Hepatocyte (in vitro differentiated cells): ENCODE results near the gene APBB1IP. TPM values are rescaled to one million over a fixed set of nuclear protein-coding genes. Genes with fewer than 3 reads are reported as not detected.

Source experiments
- DNase-seq: peaks from one replicate; pipeline ENCODE4 v3.0.0-alpha.2; 2016; ENCODE audit warnings: low spot score
- H2AFZ ChIP-seq: fragments of 200-600 bp; sonication (generic); 2 replicates; pipeline ENCODE4 v1.6.0; 2016; ENCODE audit warnings: antibody characterized with exemption, mild to moderate bottlenecking
- H3K27ac ChIP-seq: fragments of 200-600 bp; sonication (generic); 2 replicates; pipeline ENCODE4 v1.5.1; 2016; ENCODE audit warnings: mild to moderate bottlenecking
- H3K27me3 ChIP-seq: fragments of 200-600 bp; sonication (generic); 2 replicates; pipeline ENCODE4 v1.6.1; 2016
- H3K36me3 ChIP-seq: fragments of 200-600 bp; sonication (generic); replicated peaks from 2 replicates; pipeline ENCODE4 v1.5.1; 2016; ENCODE audit warnings: low read depth; ENCODE audit not compliant: insufficient read depth
- H3K4me1 ChIP-seq: fragments of 200-600 bp; sonication (generic); 2 replicates; pipeline ENCODE4 v1.5.1; 2016; ENCODE audit warnings: mild to moderate bottlenecking, moderate library complexity; ENCODE audit not compliant: insufficient read depth
- H3K4me2 ChIP-seq: fragments of 200-600 bp; sonication (generic); 2 replicates; pipeline ENCODE4 v1.6.0; 2016
- H3K4me3 ChIP-seq: fragments of 200-600 bp; sonication (generic); 2 replicates; pipeline ENCODE4 v1.5.1; 2016; ENCODE audit warnings: mild to moderate bottlenecking
- H3K79me2 ChIP-seq: fragments of 200-600 bp; sonication (generic); 2 replicates; pipeline ENCODE4 v1.6.0; 2017; ENCODE audit warnings: mild to moderate bottlenecking
- H3K9me2 ChIP-seq: fragments of 200-600 bp; sonication (generic); replicated peaks from 2 replicates; pipeline ENCODE4 v1.6.0; 2017; ENCODE audit warnings: mild to moderate bottlenecking; ENCODE audit not compliant: insufficient read depth
- H3K9me3 ChIP-seq: fragments of 200-600 bp; sonication (generic); 2 replicates; pipeline ENCODE4 v1.5.1; 2016; ENCODE audit warnings: low read depth, mild to moderate bottlenecking
- H4K20me1 ChIP-seq: fragments of 200-600 bp; sonication (generic); 2 replicates; pipeline ENCODE4 v1.6.0; 2016; ENCODE audit warnings: mild to moderate bottlenecking; ENCODE audit not compliant: insufficient read depth, poor library complexity, severe bottlenecking
- EZH2 ChIP-seq: fragments of 200-600 bp; sonication (generic); IDR thresholded peaks from 2 replicates; pipeline ENCODE4 v1.6.1; 2016; ENCODE audit warnings: antibody characterized with exemption, mild to moderate bottlenecking, borderline replicate concordance
- EZH2phosphoT487 ChIP-seq: fragments of 200-600 bp; sonication (generic); IDR thresholded peaks from one replicate; pipeline ENCODE4 v1.6.1; 2018; ENCODE audit warnings: antibody characterized with exemption, mild to moderate bottlenecking, low read depth, moderate library complexity; ENCODE audit not compliant: unreplicated experiment, severe bottlenecking
- WGBS: methylation state at CpG from one replicate; pipeline ENCODE4 v1.1.6; 2016; ENCODE audit warnings: low lambda C conversion rate; ENCODE audit errors: missing lambda C conversion rate; 5-methylcytosine and 5-hydroxymethylcytosine counted together
- polyA plus RNA-seq: library from polyadenylated mRNA; unstranded; fragments of >200 nt; fragmentation: Nextera tagmentation; extraction: Ambion mirVana; gene quantifications from 2 replicates; pipeline ENCODE4 v1.2.1, GENCODE V29; 2016
- total RNA-seq: library from RNA; depleted of rRNA; stranded (reverse); fragments of >200 nt; gene quantifications from 2 replicates; pipeline ENCODE4 v1.2.3, GENCODE V29; 2014
- TF ChIP-seq, protein P1 (sequence below): fragments of 200-600 bp; sonication (generic); IDR thresholded peaks from 2 replicates; pipeline ENCODE4 v1.5.1; 2016; ENCODE audit warnings: antibody characterized with exemption, mild to moderate bottlenecking; ENCODE audit not compliant: poor library complexity

Gene APBB1IP
- total and polyA plus RNA-seq, 2 experiments from 2014 or later, result 1.1 to 1.8 TPM

DNA sequence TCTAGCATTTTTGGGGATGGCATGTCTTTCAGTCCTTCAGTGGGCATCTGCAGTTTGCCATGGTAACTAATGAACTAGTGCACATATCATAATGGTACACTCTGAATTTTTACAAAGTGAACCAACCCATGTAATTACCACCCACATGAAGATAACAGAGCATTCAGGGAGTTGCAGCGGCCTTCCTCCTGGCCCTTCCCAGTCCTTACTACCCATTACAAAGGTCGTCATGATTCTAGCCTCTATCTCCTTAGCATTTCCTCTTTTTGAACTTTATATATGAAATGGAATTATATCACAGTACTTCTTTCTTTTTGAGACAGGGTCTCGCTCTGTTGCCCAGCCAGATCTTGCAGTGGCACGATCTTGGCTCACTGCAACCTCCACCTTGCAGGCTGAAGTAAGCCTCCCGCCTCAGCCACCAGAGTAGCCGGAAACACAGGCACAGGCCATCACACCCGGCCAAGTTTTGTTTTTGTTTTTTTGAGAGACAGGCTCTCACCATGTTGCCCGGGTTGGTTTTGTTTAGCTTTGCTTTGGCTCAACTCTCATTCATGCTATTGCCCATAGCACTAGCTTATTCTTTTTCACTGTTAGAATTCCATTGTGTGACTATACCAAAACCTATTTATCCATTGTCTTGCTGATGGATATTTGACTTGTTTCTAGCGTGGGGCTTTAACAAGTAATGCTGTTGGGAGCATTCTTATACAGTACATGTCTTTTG lies 79.2 kb downstream of the APBB1IP start:
- 80% methylated on average over 9 of the region's 9 CpGs for WGBS
- Histone ChIP-seq H3K4me2 (peak overlapping the region; percentile 66), H3K27ac (no peak overlapping the region), H3K4me1 (no peaks in the 10 kb centered on the region), H4K20me1 (no peaks in the 10 kb centered on the region), H3K79me2 (no peaks in the 10 kb centered on the region), H3K9me2 (no peaks in the 10 kb centered on the region), H3K4me3 (no peak overlapping the region), H3K36me3 (no peaks in the 10 kb centered on the region), H3K9me3 (no peaks in the 10 kb centered on the region), H3K27me3 (no peaks in the 10 kb centered on the region), H2AFZ (no peak overlapping the region)
- TF ChIP-seq, protein P1, sequence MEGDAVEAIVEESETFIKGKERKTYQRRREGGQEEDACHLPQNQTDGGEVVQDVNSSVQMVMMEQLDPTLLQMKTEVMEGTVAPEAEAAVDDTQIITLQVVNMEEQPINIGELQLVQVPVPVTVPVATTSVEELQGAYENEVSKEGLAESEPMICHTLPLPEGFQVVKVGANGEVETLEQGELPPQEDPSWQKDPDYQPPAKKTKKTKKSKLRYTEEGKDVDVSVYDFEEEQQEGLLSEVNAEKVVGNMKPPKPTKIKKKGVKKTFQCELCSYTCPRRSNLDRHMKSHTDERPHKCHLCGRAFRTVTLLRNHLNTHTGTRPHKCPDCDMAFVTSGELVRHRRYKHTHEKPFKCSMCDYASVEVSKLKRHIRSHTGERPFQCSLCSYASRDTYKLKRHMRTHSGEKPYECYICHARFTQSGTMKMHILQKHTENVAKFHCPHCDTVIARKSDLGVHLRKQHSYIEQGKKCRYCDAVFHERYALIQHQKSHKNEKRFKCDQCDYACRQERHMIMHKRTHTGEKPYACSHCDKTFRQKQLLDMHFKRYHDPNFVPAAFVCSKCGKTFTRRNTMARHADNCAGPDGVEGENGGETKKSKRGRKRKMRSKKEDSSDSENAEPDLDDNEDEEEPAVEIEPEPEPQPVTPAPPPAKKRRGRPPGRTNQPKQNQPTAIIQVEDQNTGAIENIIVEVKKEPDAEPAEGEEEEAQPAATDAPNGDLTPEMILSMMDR, result no peak
- no peak for TF ChIP-seq EZH2
- TF ChIP-seq EZH2phosphoT487, result no peak
- DNase-seq, result no peak

DNA sequence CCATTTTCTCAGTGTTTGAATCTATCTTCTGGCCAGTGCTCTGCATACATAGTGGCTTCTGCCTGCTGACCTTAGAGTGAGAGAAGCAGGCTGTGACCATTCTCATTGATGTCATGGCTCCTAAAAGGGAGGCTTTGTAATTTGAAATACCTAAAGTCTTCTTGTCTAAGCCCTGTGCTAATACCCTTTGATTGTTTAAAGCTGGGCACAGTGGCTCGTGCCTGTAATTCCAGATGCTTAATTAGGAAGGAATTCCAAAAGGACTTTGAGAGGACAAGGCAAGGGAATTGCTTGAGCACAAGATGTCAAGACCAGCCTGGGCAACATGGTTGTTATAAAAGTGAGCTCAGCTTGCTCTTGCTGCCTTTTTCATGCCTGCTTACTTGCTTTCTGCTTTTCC lies 81.7 kb downstream of the APBB1IP start:
- Histone ChIP-seq H3K9me2 (no peaks in the 10 kb centered on the region), H3K4me3 (no peak overlapping the region), H2AFZ (no peak overlapping the region), H3K4me1 (no peaks in the 10 kb centered on the region), H3K4me2 (no peak overlapping the region), H4K20me1 (no peaks in the 10 kb centered on the region), H3K27me3 (no peaks in the 10 kb centered on the region), H3K27ac (no peak overlapping the region), H3K79me2 (no peaks in the 10 kb centered on the region), H3K9me3 (no peaks in the 10 kb centered on the region), H3K36me3 (no peaks in the 10 kb centered on the region)
- 54% methylated on average over 1 of the region's 1 CpG for WGBS
- no peak for DNase-seq
- TF ChIP-seq, protein P1, result no peak
- TF ChIP-seq EZH2phosphoT487 (no peak), EZH2 (no peak)

DNA sequence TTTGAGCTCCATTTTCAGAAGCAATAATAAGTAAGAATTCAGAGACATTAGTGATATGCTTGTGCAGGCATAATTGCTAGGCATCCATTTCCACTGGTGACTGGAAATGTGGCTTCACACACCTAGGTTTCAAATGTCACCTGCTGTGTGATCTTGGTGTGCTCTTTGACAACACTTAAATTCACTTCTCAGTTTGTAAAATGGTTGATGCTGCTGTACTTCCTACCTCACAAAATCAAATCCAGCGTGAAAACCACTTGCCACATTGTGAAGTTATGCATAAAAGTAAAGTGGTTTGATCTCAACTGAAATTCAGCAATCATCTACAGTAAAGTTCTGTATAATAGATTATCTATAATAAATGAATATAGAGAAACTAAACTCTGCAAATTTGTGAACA lies 82.4 kb downstream of the APBB1IP start:
- Histone ChIP-seq H3K4me3 (no peak overlapping the region), H3K9me2 (no peaks in the 10 kb centered on the region), H4K20me1 (no peaks in the 10 kb centered on the region), H3K9me3 (no peaks in the 10 kb centered on the region), H3K27ac (no peak overlapping the region), H3K4me1 (no peaks in the 10 kb centered on the region), H3K4me2 (no peak overlapping the region), H3K27me3 (no peaks in the 10 kb centered on the region), H2AFZ (no peak overlapping the region), H3K36me3 (no peaks in the 10 kb centered on the region), H3K79me2 (no peaks in the 10 kb centered on the region)
- DNase-seq, result no peak
- TF ChIP-seq EZH2 (no peak), EZH2phosphoT487 (no peak)
- TF ChIP-seq, protein P1, result no peak
- WGBS, result 100% methylated on average over 1 of the region's 1 CpG
